SK-N-SH (cell line): Measurements from ENCODE around the gene ARHGEF39. TPM values are rescaled to one million over a fixed set of nuclear protein-coding genes. Genes with fewer than 3 reads are reported as not detected.
A peak's percentile ranks its signal among the peaks of the same experiment; 100 is the strongest.

Source experiments
- CTCF ChIA-PET: fragments of 300-600, 350-600 bp; formaldehyde crosslinking; extraction: SDS; loops from one replicate; lab custom pipeline; 2021; lab: Yijun Ruan, JAX
- POLR2A ChIA-PET: fragments of 350-600 bp; sonication (Branson Sonifier 250); formaldehyde crosslinking; extraction: SDS; loops from one replicate; lab custom pipeline; 2020; ENCODE audit warnings: antibody characterized with exemption, inconsistent platforms; lab: Yijun Ruan, JAX
- DNase-seq: peaks from one replicate; pipeline ENCODE4 v3.0.0; 2012
- H2AFZ ChIP-seq: fragments of 200-600 bp; sonication (generic); 2 replicates; pipeline ENCODE4 v1.8.1; 2016; ENCODE audit warnings: antibody characterized with exemption, mild to moderate bottlenecking, low read depth
- H3F3A ChIP-seq: fragments of 200-600 bp; sonication (generic); replicated peaks from 2 replicates; pipeline ENCODE3; 2016; ENCODE audit warnings: antibody characterized with exemption, mild to moderate bottlenecking; ENCODE audit not compliant: insufficient read depth
- H3K27ac ChIP-seq, 2 experiments: fragments of 200-500 bp in 1 of 2; fragments of 200-600 bp in 1 of 2; sonication (Bioruptor generic) in 1 of 2; sonication (generic), shearing (Covaris generic) in 1 of 2; 2 replicates each; pipeline versions ENCODE4 v1.5.1 to v1.6.1; 2014 to 2016; ENCODE audit warnings: low read depth in 2 of 2, inconsistent platforms in 1 of 2, low read length in 1 of 2, mild to moderate bottlenecking in 1 of 2, mixed read lengths in 1 of 2
- H3K27me3 ChIP-seq: fragments of 200-600 bp; sonication (generic), shearing (Covaris generic); 2 replicates; pipeline ENCODE4 v1.6.1; 2016; ENCODE audit warnings: mixed run types; ENCODE audit not compliant: insufficient read depth
- H3K36me3 ChIP-seq, 2 experiments: fragments of 200-500 bp in 1 of 2; fragments of 200-600 bp in 1 of 2; sonication (Bioruptor generic) in 1 of 2; sonication (generic) in 1 of 2; replicated peaks in 1 of 2; 2 replicates each; pipeline versions ENCODE3 to v1.5.1; 2014 to 2016; ENCODE audit warnings: low read length in 1 of 2, mild to moderate bottlenecking in 1 of 2; ENCODE audit not compliant: insufficient read depth in 2 of 2, control insufficient read depth in 1 of 2
- H3K4me1 ChIP-seq, 2 experiments: fragments of 200-500 bp in 1 of 2; fragments of 200-600 bp in 1 of 2; sonication (Bioruptor generic) in 1 of 2; sonication (generic), shearing (Covaris generic) in 1 of 2; 2 replicates each; pipeline versions ENCODE4 v1.5.1 to v1.6.1; 2014 to 2016; ENCODE audit warnings: low read depth in 1 of 2, low read length in 1 of 2, mixed run types in 1 of 2; ENCODE audit not compliant: insufficient read depth in 2 of 2, control insufficient read depth in 1 of 2
- H3K4me2 ChIP-seq: fragments of 200-600 bp; sonication (generic), shearing (Covaris generic); 2 replicates; pipeline ENCODE4 v1.6.1; 2017; ENCODE audit warnings: mixed run types
- H3K4me3 ChIP-seq, 2 experiments: fragments of 200-500 bp in 1 of 2; fragments of 200-600 bp in 1 of 2; sonication (Bioruptor generic) in 1 of 2; sonication (generic), shearing (Covaris generic) in 1 of 2; 2 replicates each; pipeline versions ENCODE4 v1.5.1 to v1.8.1; 2014 to 2016; ENCODE audit warnings: low read depth in 2 of 2, inconsistent platforms in 1 of 2, low read length in 1 of 2, mild to moderate bottlenecking in 1 of 2, mixed read lengths in 1 of 2, moderate library complexity in 1 of 2
- H3K79me2 ChIP-seq: fragments of 200-600 bp; sonication (generic); 2 replicates; pipeline ENCODE4 v1.8.1; 2017; ENCODE audit warnings: mild to moderate bottlenecking; ENCODE audit not compliant: insufficient read depth
- H3K9ac ChIP-seq: fragments of 200-600 bp; sonication (generic); 2 replicates; pipeline ENCODE4 v1.6.1; 2017; ENCODE audit warnings: mixed run types
- H3K9me2 ChIP-seq: fragments of 200-600 bp; sonication (generic); 2 replicates; pipeline ENCODE4 v1.6.1; 2017; ENCODE audit warnings: mixed run types
- H3K9me3 ChIP-seq: fragments of 200-600 bp; sonication (generic); 2 replicates; pipeline ENCODE4 v1.6.1; 2017; ENCODE audit warnings: mixed run types, mild to moderate bottlenecking, moderate library complexity
- H4K20me1 ChIP-seq: fragments of 200-600 bp; sonication (generic); 2 replicates; pipeline ENCODE4 v1.6.1; 2017; ENCODE audit warnings: mild to moderate bottlenecking, mixed run types; ENCODE audit not compliant: insufficient read depth
- CHD2 ChIP-seq: fragments of 150-350 bp; IDR thresholded peaks from 2 replicates; pipeline ENCODE4 v1.6.1; 2018; ENCODE audit warnings: low read length; ENCODE audit not compliant: partially characterized antibody
- CTCF ChIP-seq: fragments of 200-600 bp; sonication (generic); IDR thresholded peaks from 2 replicates; pipeline ENCODE4 v1.6.1; 2017; ENCODE audit warnings: antibody characterized with exemption, mild to moderate bottlenecking, moderate library complexity
- EZH2phosphoT487 ChIP-seq: fragments of 200-600 bp; sonication (generic); IDR thresholded peaks from 2 replicates; pipeline ENCODE4 v1.6.1; 2017; ENCODE audit warnings: low read depth, mixed run types, mild to moderate bottlenecking, antibody characterized with exemption, moderate library complexity, borderline replicate concordance
- FOSL2 ChIP-seq: IDR thresholded peaks from 2 replicates; pipeline ENCODE4 v1.4.0; 2012; ENCODE audit warnings: low read depth, mild to moderate bottlenecking, moderate library complexity, borderline replicate concordance
- FOXJ3 ChIP-seq: sonication (generic); formaldehyde crosslinking; IDR thresholded peaks from 2 replicates; pipeline ENCODE4 v1.5.1; 2020; ENCODE audit warnings: mild to moderate bottlenecking, missing genetic modification reagents
- GABPA ChIP-seq: IDR thresholded peaks from 2 replicates; pipeline ENCODE4 v1.4.0; 2012; ENCODE audit warnings: low read depth, mild to moderate bottlenecking
- JUND ChIP-seq: IDR thresholded peaks from 2 replicates; pipeline ENCODE4 v1.4.0; 2012
- MEF2A ChIP-seq: IDR thresholded peaks from 2 replicates; pipeline ENCODE4 v1.4.0; 2012; ENCODE audit warnings: low read depth, borderline replicate concordance
- RAD21 ChIP-seq: IDR thresholded peaks from 2 replicates; pipeline ENCODE4 v1.6.1; 2012; ENCODE audit warnings: mild to moderate bottlenecking, low read length
- REST ChIP-seq: IDR thresholded peaks from 2 replicates; pipeline ENCODE4 v1.6.1; 2012; ENCODE audit warnings: mild to moderate bottlenecking, low read depth, low read length, moderate library complexity
- RFX5 ChIP-seq: IDR thresholded peaks from 2 replicates; pipeline ENCODE4 v1.6.1; 2012; ENCODE audit warnings: mild to moderate bottlenecking, improper control_type of control experiment, low read length
- RXRA ChIP-seq: IDR thresholded peaks from 2 replicates; pipeline ENCODE4 v1.4.0; 2012; ENCODE audit warnings: low read depth, mild to moderate bottlenecking, borderline replicate concordance
- SIN3A ChIP-seq: IDR thresholded peaks from 2 replicates; pipeline ENCODE4 v1.6.1; 2012; ENCODE audit warnings: low read depth, mild to moderate bottlenecking, low read length, moderate library complexity, borderline replicate concordance
- SMC3 ChIP-seq: IDR thresholded peaks from 2 replicates; pipeline ENCODE4 v1.6.1; 2012; ENCODE audit warnings: low read depth, low read length, improper control_type of control experiment
- USF1 ChIP-seq: IDR thresholded peaks from 2 replicates; pipeline ENCODE4 v1.4.0; 2012; ENCODE audit warnings: low read depth, borderline replicate concordance
- YY1 ChIP-seq: IDR thresholded peaks from 2 replicates; pipeline ENCODE4 v1.4.0; 2012; ENCODE audit warnings: low read depth, mild to moderate bottlenecking
- WGBS: methylation state at CpG from one replicate; pipeline ENCODE4 v1.1.6; 2017; ENCODE audit warnings: low lambda C conversion rate; 5-methylcytosine and 5-hydroxymethylcytosine counted together
- polyA plus RNA-seq, 3 experiments: library from polyadenylated mRNA; depleted of rRNA; stranded (reverse); fragments of >200 nt; gene quantifications; 2 replicates each; pipeline ENCODE4 v1.2.3, GENCODE V29; 2012

The ARHGEF39 gene
- polyA plus RNA-seq, 1 of the 3 experiments (the other 2 are of a cell fraction): 4.9 TPM

- WGBS: 87% methylated on average over 19 of the region's 26 CpGs
- H3K79me2 ChIP-seq: no peaks in the 10 kb centered on the region
- no peaks in the 10 kb centered on the region for H3K36me3 ChIP-seq
- H3F3A ChIP-seq: peaks cover 6% of the 10 kb centered on the region
- POLR2A ChIA-PET: no interaction called here
- H3K9me2 ChIP-seq: no peaks in the 10 kb centered on the region
- no peaks in the 10 kb centered on the region for H4K20me1 ChIP-seq
- no peak overlapping the region for H3K9ac ChIP-seq
- CTCF ChIA-PET: interaction anchor here (3.8 to 5.7 kb wide), 3 partner anchors 8 to 46 kb away, joined by 25 to 86 read pairs (median 32); partner anchors contain the start of genes CCDC107 and RMRP
- no peak overlapping the region for H3K4me2 ChIP-seq
- H2AFZ ChIP-seq: peak overlapping the region; percentile 37; the same call in 1 of the 2 replicates
- no peaks in the 10 kb centered on the region for H3K9me3 ChIP-seq
- no peak for TF ChIP-seq REST
- TF ChIP-seq, all 33 proteins: peak for 0
- no peak for DNase-seq
- no peak overlapping the region for H3K4me3 ChIP-seq
- peaks cover 6 to 7% of the 10 kb centered on the region in 2 experiments; a peak in 2 of 4 replicates for H3K4me1 ChIP-seq
- H3K27ac ChIP-seq: no peak overlapping the region
- no peaks in the 10 kb centered on the region for H3K27me3 ChIP-seq
Observed at GRCh38 chr9:35649431-35650340, 15.3 kb downstream of the ARHGEF39 start.

- Histone ChIP-seq H3K27ac (peak overlapping the region in 1 of 2 experiments; percentile 76; a peak in 1 of 4 replicates), H3F3A (peaks cover 6% of the 10 kb centered on the region), H3K27me3 (no peaks in the 10 kb centered on the region), H2AFZ (peak overlapping the region; percentile 97), H3K9me3 (no peaks in the 10 kb centered on the region), H3K36me3 (no peaks in the 10 kb centered on the region), H4K20me1 (no peaks in the 10 kb centered on the region), H3K9ac (peak overlapping the region; percentile 63), H3K4me1 (peaks cover 6 to 7% of the 10 kb centered on the region in 2 experiments; a peak in 2 of 4 replicates), H3K4me3 (peak overlapping the region; percentile 61 to 67), H3K79me2 (no peaks in the 10 kb centered on the region), H3K9me2 (no peaks in the 10 kb centered on the region), H3K4me2 (peak overlapping the region; percentile 96)
- WGBS: 8% methylated on average over 8 of the region's 58 CpGs
- ChIA-PET POLR2A (interaction anchor here (0.9 to 2.6 kb wide), 4 partner anchors 12 to 567 kb away, joined by 3 to 20 read pairs (median 4); partner anchors contain the start of genes CCDC107, FANCG and RMRP), CTCF (interaction anchor here (0.6 to 5.7 kb wide), 39 partner anchors 11 to 522 kb away, joined by 3 to 86 read pairs (median 4); partner anchors contain the start of genes ARHGEF39, CCDC107, CD72 and CREB3)
- DNase-seq: peak; percentile 97
- TF ChIP-seq GABPA (no peak), MEF2A (no peak), SMC3 (peak; percentile 50), JUND (no peak), RFX5 (no peak), CTCF (peak; percentile 74), SIN3A (no peak), FOXJ3 (CRISPR knock-in tag) (peak; percentile 63; the same call in 1 of the 2 replicates), YY1 (no peak), EZH2phosphoT487 (no peak), CHD2 (no peak), RXRA (no peak), RAD21 (peak; percentile 76), FOSL2 (no peak), USF1 (no peak)
Observed at GRCh38 chr9:35646533-35647265, 18.3 kb downstream of the ARHGEF39 start.
